ENCODE data around the gene LSM12.

Gene LSM12

DNA sequence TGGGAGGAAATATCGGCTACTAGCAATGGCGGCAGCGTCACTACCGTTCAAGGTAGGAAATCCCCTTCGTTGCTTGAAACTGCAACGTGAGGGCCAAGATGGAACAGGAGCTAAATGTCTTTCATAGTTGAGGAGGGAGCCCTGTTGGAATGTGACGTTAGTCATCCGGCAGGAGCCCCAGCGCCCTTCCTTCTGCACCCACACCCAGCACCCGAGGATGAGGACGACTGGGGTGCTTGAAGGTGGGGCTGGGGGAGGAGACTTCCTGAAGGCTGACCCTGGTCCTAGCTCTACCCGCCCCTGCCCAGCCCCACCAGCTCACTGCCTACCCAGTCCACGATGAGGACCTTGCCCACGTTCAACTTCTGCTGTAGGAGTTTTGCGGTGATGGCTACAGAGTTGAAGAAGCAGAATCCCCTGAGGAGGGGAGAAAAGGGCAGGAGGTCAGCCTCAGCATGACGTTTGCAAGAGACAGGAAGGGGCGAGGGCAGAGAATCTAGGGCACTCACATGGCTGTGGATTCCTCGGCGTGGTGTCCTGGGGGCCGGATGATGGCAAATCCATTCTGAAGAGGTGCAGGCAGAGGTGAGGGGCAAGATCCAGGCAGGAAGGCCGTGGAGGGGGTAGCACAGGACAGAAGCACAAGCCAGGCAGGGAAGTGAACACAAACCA, 15.9 kb upstream of the LSM12 start:
- no peak for DNase-seq (ENCODE audit: low spot score)
- TF ChIP-seq, protein P1, sequence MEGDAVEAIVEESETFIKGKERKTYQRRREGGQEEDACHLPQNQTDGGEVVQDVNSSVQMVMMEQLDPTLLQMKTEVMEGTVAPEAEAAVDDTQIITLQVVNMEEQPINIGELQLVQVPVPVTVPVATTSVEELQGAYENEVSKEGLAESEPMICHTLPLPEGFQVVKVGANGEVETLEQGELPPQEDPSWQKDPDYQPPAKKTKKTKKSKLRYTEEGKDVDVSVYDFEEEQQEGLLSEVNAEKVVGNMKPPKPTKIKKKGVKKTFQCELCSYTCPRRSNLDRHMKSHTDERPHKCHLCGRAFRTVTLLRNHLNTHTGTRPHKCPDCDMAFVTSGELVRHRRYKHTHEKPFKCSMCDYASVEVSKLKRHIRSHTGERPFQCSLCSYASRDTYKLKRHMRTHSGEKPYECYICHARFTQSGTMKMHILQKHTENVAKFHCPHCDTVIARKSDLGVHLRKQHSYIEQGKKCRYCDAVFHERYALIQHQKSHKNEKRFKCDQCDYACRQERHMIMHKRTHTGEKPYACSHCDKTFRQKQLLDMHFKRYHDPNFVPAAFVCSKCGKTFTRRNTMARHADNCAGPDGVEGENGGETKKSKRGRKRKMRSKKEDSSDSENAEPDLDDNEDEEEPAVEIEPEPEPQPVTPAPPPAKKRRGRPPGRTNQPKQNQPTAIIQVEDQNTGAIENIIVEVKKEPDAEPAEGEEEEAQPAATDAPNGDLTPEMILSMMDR (IDR thresholded peaks at IDR 0.05; ENCODE audit: borderline replicate concordance, control extremely low read depth, extremely low read depth, insufficient read depth, missing control alignments): no peak
- in situ Hi-C loops (cut with MboI; ENCODE audit: low sequenced_read_pairs, unreplicated experiment): no loop called here

GRCh38 chr17:44081681-44082080, 15.2 kb upstream of the LSM12 start:
- no peak for DNase-seq (ENCODE audit: low spot score)
- TF ChIP-seq, protein P1 (IDR thresholded peaks at IDR 0.05; ENCODE audit: borderline replicate concordance, control extremely low read depth, extremely low read depth, insufficient read depth, missing control alignments): no peak
- in situ Hi-C loops (cut with MboI; ENCODE audit: low sequenced_read_pairs, unreplicated experiment): no loop called here

DNA sequence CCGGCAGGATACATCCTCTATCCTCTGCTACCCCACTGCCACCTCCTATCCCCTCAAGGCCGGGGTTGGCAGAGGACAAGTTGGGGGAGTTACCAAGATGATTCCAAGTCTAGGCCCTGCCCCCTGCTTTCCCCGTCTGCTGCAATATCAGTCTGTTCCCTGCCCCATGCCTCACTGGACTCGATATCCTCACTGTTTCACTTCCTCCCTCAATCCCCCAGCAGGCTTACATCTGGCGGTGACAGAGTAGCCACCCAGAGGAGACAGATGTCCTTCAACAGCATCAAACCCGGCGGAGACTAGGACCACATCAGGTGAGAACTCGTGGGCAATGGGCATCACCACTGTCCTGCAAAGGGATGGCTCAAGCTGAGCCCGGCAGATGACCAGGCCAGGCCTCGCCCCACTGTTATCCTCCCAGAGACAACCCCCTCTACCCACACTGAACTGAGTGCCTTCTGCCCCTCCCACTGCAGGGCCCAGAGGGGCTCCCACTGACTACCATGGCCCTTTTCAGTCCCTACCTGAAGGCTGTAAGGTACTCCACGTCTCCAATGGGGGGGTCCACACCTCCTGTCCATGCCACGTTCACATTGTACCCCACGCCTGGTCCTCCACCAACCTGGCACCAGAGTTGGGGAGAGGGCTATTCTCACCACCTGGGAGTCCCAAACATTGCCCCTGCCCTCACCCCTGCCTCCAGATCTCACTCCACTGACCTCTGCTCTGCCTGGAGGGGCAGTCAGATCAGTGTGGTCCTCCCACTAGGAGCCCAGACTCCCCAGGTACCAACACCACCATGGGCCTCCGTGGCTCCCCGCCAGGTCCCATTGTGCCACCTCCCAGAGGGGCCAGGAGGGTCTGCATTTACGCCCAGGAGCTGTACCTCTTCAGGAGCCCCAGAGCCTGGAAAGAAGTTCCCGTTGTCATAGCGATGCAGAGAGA, 13.7 kb upstream of the LSM12 start:
- TF ChIP-seq, protein P1 (IDR thresholded peaks at IDR 0.05; ENCODE audit: borderline replicate concordance, control extremely low read depth, extremely low read depth, insufficient read depth, missing control alignments): no peak
- in situ Hi-C loops (cut with MboI; ENCODE audit: low sequenced_read_pairs, unreplicated experiment): no loop called here
- no peak for DNase-seq (ENCODE audit: low spot score)

GRCh38 chr17:44078412-44078811, 11.9 kb upstream of the LSM12 start:
- no peak for DNase-seq (ENCODE audit: low spot score)
- in situ Hi-C loops (cut with MboI; ENCODE audit: low sequenced_read_pairs, unreplicated experiment): no loop called here
- TF ChIP-seq, protein P1 (IDR thresholded peaks at IDR 0.05; ENCODE audit: borderline replicate concordance, control extremely low read depth, extremely low read depth, insufficient read depth, missing control alignments): no peak

- TF ChIP-seq, protein P1 (IDR thresholded peaks at IDR 0.05; ENCODE audit: borderline replicate concordance, control extremely low read depth, extremely low read depth, insufficient read depth, missing control alignments): no peak
- in situ Hi-C loops (cut with MboI; ENCODE audit: low sequenced_read_pairs, unreplicated experiment): no loop called here
- no peak for DNase-seq (ENCODE audit: low spot score)
These were observed 11.1 kb upstream of the LSM12 start for GRCh38 chr17:44077595-44077909.

- TF ChIP-seq, protein P1 (IDR thresholded peaks at IDR 0.05; ENCODE audit: borderline replicate concordance, control extremely low read depth, extremely low read depth, insufficient read depth, missing control alignments): no peak
- in situ Hi-C loops (cut with MboI; ENCODE audit: low sequenced_read_pairs, unreplicated experiment): no loop called here
- DNase-seq (ENCODE audit: low spot score): no peak
These were observed 10.5 kb upstream of the LSM12 start for GRCh38 chr17:44076716-44077594.
